HG02642 (cell line): ENCODE results near the gene CDC42EP3.

ENCODE experiments used
- ATAC-seq: cut with Tn5 transposase; IDR thresholded peaks from one replicate; pipeline ENCODE4 v1.9.1; 2021; ENCODE audit warnings: mild to moderate bottlenecking; ENCODE audit not compliant: unreplicated experiment, poor library complexity

CDC42EP3 gene

GRCh38 chr2:37638973-37639372, 32.5 kb downstream of the CDC42EP3 start:
- ATAC-seq, result no peak

GRCh38 chr2:37637985-37638384, 33.5 kb downstream of the CDC42EP3 start:
- ATAC-seq, result no peak

- ATAC-seq, result no peak
Observed at GRCh38 chr2:37637190-37637860, 34.1 kb downstream of the CDC42EP3 start.

- ATAC-seq, result no peak
Observed at GRCh38 chr2:37636381-37637066, 34.9 kb downstream of the CDC42EP3 start.

GRCh38 chr2:37635504-37636380, 35.7 kb downstream of the CDC42EP3 start:
- peak; percentile 80 for ATAC-seq

GRCh38 chr2:37634914-37635503, 36.4 kb downstream of the CDC42EP3 start:
- no peak for ATAC-seq

GRCh38 chr2:37633845-37634244, 37.6 kb downstream of the CDC42EP3 start:
- no peak for ATAC-seq

GRCh38 chr2:37633234-37633633, 38.2 kb downstream of the CDC42EP3 start:
- no peak for ATAC-seq

- no peak for ATAC-seq
Observed at GRCh38 chr2:37632310-37632709, 39.1 kb downstream of the CDC42EP3 start.

GRCh38 chr2:37631698-37632097, 39.7 kb downstream of the CDC42EP3 start:
- ATAC-seq, result no peak

GRCh38 chr2:37631292-37631691, 40.1 kb downstream of the CDC42EP3 start:
- ATAC-seq, result no peak

GRCh38 chr2:37630776-37631175, 40.7 kb downstream of the CDC42EP3 start:
- no peak for ATAC-seq

- no peak for ATAC-seq
Observed at GRCh38 chr2:37630301-37630700, 41.1 kb downstream of the CDC42EP3 start.

- ATAC-seq, result no peak
Observed at GRCh38 chr2:37629529-37629928, 41.9 kb downstream of the CDC42EP3 start.

GRCh38 chr2:37627710-37628109, 43.7 kb downstream of the CDC42EP3 start:
- no peak for ATAC-seq

- ATAC-seq, result peak; percentile 54
Observed at GRCh38 chr2:37625796-37626571, 45.5 kb downstream of the CDC42EP3 start.

GRCh38 chr2:37625156-37625555, 46.3 kb downstream of the CDC42EP3 start:
- ATAC-seq, result no peak

- peak; percentile 77 for ATAC-seq
Observed at GRCh38 chr2:37623971-37624900, 47.2 kb downstream of the CDC42EP3 start.

- no peak for ATAC-seq
Observed at GRCh38 chr2:37623406-37623805, 48.0 kb downstream of the CDC42EP3 start.
